GM21447 (cell line): ENCODE data around the gene TRIM2.

Experiments
- ATAC-seq: cut with Tn5 transposase; IDR thresholded peaks from one replicate; pipeline ENCODE4 v1.9.1; 2021; ENCODE audit not compliant: unreplicated experiment

TRIM2 gene

GRCh38 chr4:153222707-153223426 is 18.6 kb downstream of the TRIM2 start:
- ATAC-seq, result peak; percentile 54

- no peak for ATAC-seq
Measured at GRCh38 chr4:153223427-153223801, 19.2 kb downstream of the TRIM2 start.

GRCh38 chr4:153223930-153224329 is 19.7 kb downstream of the TRIM2 start:
- ATAC-seq, result no peak

- no peak for ATAC-seq
Measured at GRCh38 chr4:153224474-153224873, 20.2 kb downstream of the TRIM2 start.

- no peak for ATAC-seq
Measured at GRCh38 chr4:153227469-153228075, 23.3 kb downstream of the TRIM2 start.

- no peak for ATAC-seq
Measured at GRCh38 chr4:153228512-153229140, 24.4 kb downstream of the TRIM2 start.

GRCh38 chr4:153229545-153229944 is 25.3 kb downstream of the TRIM2 start:
- no peak for ATAC-seq

- ATAC-seq, result no peak
Measured at GRCh38 chr4:153232768-153233167, 28.5 kb downstream of the TRIM2 start.

GRCh38 chr4:153233761-153234371 is 29.6 kb downstream of the TRIM2 start:
- no peak for ATAC-seq

GRCh38 chr4:153234885-153235284 is 30.6 kb downstream of the TRIM2 start:
- no peak for ATAC-seq

- ATAC-seq, result no peak
Measured at GRCh38 chr4:153238135-153238919, 34.1 kb downstream of the TRIM2 start.

GRCh38 chr4:153239409-153239808 is 35.2 kb downstream of the TRIM2 start:
- no peak for ATAC-seq

- no peak for ATAC-seq
Measured at GRCh38 chr4:153241295-153241694, 37.1 kb downstream of the TRIM2 start.

- no peak for ATAC-seq
Measured at GRCh38 chr4:153241970-153242838, 38.0 kb downstream of the TRIM2 start.

GRCh38 chr4:153242839-153243324 is 38.6 kb downstream of the TRIM2 start:
- no peak for ATAC-seq

GRCh38 chr4:153243468-153243867 is 39.2 kb downstream of the TRIM2 start:
- no peak for ATAC-seq

- ATAC-seq, result no peak
Measured at GRCh38 chr4:153244969-153245368, 40.7 kb downstream of the TRIM2 start.

- no peak for ATAC-seq
Measured at GRCh38 chr4:153245775-153246174, 41.5 kb downstream of the TRIM2 start.

GRCh38 chr4:153246446-153247115 is 42.3 kb downstream of the TRIM2 start:
- no peak for ATAC-seq

GRCh38 chr4:153247116-153247490 is 42.9 kb downstream of the TRIM2 start:
- ATAC-seq, result no peak
